Measurements from ENCODE around the gene MBTPS1. TPM values are rescaled to one million over a fixed set of nuclear protein-coding genes. Genes with fewer than 3 reads are reported as not detected.

The MBTPS1 gene
- polyA plus RNA-seq, 2 of the 4 experiments (the other 2 are of a cell fraction) = 50.3 to 88.4 TPM

DNA sequence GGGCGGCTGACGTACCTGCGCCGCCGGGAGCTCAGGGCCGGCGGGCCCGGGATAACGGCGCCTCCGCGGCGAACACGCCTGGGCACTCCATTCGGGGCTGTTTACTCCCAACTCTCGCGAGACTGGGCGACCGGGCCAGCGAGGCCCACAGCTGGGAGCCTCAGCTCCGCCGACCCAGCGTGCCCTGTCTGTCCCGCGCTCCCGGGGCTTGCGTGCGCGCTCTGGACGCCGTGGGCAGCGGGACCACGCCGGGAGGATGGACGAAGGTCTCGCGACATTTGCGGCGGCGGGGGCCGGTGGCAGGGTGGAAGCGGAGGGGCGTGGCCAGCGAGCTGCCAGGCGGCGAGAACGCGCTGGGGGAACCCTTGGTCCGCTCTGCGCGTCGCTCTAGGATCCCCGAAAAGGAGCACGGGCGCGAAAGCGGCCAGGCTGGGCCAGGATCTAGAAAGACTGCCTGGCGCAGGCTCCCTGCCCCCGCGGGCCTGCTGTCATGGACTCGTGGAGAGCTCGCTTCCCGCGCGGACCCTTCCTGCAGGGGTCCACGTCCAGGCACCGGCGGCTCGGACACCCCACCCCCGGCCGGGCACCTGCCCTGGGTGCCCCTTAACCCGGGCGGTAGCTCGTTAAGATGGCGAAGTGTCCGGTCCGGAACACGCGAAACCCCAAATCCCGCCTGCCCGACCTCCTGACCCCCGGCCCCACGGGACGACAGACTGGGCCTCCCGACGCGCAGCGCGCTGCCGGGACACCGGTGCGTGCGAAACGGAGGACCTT, at the start of gene MBTPS1 (continued):
- TF ChIP-seq, protein P1, sequence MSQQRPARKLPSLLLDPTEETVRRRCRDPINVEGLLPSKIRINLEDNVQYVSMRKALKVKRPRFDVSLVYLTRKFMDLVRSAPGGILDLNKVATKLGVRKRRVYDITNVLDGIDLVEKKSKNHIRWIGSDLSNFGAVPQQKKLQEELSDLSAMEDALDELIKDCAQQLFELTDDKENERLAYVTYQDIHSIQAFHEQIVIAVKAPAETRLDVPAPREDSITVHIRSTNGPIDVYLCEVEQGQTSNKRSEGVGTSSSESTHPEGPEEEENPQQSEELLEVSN (IDR thresholded peaks at IDR 0.05; ENCODE audit: borderline replicate concordance, low read depth) = no peak
- TF ChIP-seq MAFK (IDR thresholded peaks at IDR 0.05; ENCODE audit: partially characterized antibody) (no peak), SMC3 (IDR thresholded peaks at IDR 0.05) (no peak), MAZ (IDR thresholded peaks at IDR 0.05; ENCODE audit: borderline replicate concordance, low read depth, low read length) (no peak), PHF8 (IDR thresholded peaks at IDR 0.05; ENCODE audit: borderline replicate concordance, low read depth) (peak; percentile 80), RAD21 (conservative IDR thresholded peaks at IDR 0.05 in 1 of 2, IDR thresholded peaks at IDR 0.05 in 1 of 2) (no peak), POLR2A (IDR thresholded peaks at IDR 0.05; ENCODE audit: low read length) (peak; percentile 70), GATA3 (IDR thresholded peaks at IDR 0.05; ENCODE audit: borderline replicate concordance) (peak; percentile 62; the same call in 1 of the 2 replicates), ZSCAN20 (CRISPR knock-in tag; IDR thresholded peaks at IDR 0.05) (no peak), HEYL (CRISPR knock-in tag; IDR thresholded peaks at IDR 0.05) (no peak), ZNF302 (CRISPR knock-in tag; IDR thresholded peaks at IDR 0.05) (no peak), ZC3H11A (IDR thresholded peaks at IDR 0.05) (no peak), CBX2 (IDR thresholded peaks at IDR 0.05; ENCODE audit: borderline replicate concordance, low read depth) (no peak), FOSL2 (IDR thresholded peaks at IDR 0.05) (no peak), FOSL2 (CRISPR knock-in tag; IDR thresholded peaks at IDR 0.05) (no peak), EP300 (IDR thresholded peaks at IDR 0.05) (no peak; a peak in 1 of 5 replicates), RNF2 (IDR thresholded peaks at IDR 0.05; ENCODE audit: borderline replicate concordance, low read depth) (no peak), NR3C1 (IDR thresholded peaks at IDR 0.05) (no peak), TP53 (CRISPR knock-in tag; IDR thresholded peaks at IDR 0.05) (no peak), SREBF2 (IDR thresholded peaks at IDR 0.05) (no peak), ZFP36 (IDR thresholded peaks at IDR 0.05; ENCODE audit: borderline replicate concordance, partially characterized antibody) (no peak), RARB (CRISPR knock-in tag; IDR thresholded peaks at IDR 0.05) (no peak), NFE2L2 (conservative IDR thresholded peaks at IDR 0.05; ENCODE audit: low read length) (no peak), CHD2 (IDR thresholded peaks at IDR 0.05; ENCODE audit: low read length, partially characterized antibody) (peak; percentile 97), JUNB (IDR thresholded peaks at IDR 0.05) (no peak), KDM1A (IDR thresholded peaks at IDR 0.05; ENCODE audit: low read depth) (no peak), EHF (CRISPR knock-in tag; IDR thresholded peaks at IDR 0.05) (no peak)
- TF ChIP-seq, protein P2, sequence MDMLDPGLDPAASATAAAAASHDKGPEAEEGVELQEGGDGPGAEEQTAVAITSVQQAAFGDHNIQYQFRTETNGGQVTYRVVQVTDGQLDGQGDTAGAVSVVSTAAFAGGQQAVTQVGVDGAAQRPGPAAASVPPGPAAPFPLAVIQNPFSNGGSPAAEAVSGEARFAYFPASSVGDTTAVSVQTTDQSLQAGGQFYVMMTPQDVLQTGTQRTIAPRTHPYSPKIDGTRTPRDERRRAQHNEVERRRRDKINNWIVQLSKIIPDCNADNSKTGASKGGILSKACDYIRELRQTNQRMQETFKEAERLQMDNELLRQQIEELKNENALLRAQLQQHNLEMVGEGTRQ (IDR thresholded peaks at IDR 0.05) = 0 out of 2 replicates have a peak, but pooled peaks have one; percentile 3
- TF ChIP-seq, protein P3, sequence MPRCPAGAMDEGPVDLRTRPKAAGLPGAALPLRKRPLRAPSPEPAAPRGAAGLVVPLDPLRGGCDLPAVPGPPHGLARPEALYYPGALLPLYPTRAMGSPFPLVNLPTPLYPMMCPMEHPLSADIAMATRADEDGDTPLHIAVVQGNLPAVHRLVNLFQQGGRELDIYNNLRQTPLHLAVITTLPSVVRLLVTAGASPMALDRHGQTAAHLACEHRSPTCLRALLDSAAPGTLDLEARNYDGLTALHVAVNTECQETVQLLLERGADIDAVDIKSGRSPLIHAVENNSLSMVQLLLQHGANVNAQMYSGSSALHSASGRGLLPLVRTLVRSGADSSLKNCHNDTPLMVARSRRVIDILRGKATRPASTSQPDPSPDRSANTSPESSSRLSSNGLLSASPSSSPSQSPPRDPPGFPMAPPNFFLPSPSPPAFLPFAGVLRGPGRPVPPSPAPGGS (IDR thresholded peaks at IDR 0.05) = peak; percentile 78
- TF ChIP-seq, protein P4, sequence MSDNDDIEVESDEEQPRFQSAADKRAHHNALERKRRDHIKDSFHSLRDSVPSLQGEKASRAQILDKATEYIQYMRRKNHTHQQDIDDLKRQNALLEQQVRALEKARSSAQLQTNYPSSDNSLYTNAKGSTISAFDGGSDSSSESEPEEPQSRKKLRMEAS (IDR thresholded peaks at IDR 0.05) = peak; percentile 62; the same call in 1 of the 2 replicates
